DOHH2 (cell line): ENCODE results near the gene GLDN.

Experiments used
- H3F3A ChIP-seq: fragments of 200-600 bp; sonication (generic), shearing (Covaris generic); 2 replicates; pipeline ENCODE4 v1.6.0; 2016; ENCODE audit warnings: antibody characterized with exemption, mild to moderate bottlenecking; ENCODE audit not compliant: control insufficient read depth, insufficient read depth
- H3K27ac ChIP-seq: fragments of 200-600 bp; sonication (generic); 2 replicates; pipeline ENCODE4 v1.5.1; 2014; ENCODE audit warnings: low read depth, mild to moderate bottlenecking, low read length, moderate library complexity
- H3K27me3 ChIP-seq: fragments of 200-600 bp; sonication (generic); 2 replicates; pipeline ENCODE4 v1.6.1; 2014; ENCODE audit warnings: mild to moderate bottlenecking, low read length, mixed read lengths; ENCODE audit not compliant: control insufficient read depth
- H3K36me3 ChIP-seq: fragments of 200-600 bp; sonication (generic); 2 replicates; pipeline ENCODE4 v1.6.1; 2014; ENCODE audit warnings: mild to moderate bottlenecking, low read length, moderate library complexity, mixed read lengths; ENCODE audit not compliant: control insufficient read depth
- H3K4me1 ChIP-seq: fragments of 200-600 bp; sonication (generic); 2 replicates; pipeline ENCODE4 v1.6.1; 2014; ENCODE audit warnings: mild to moderate bottlenecking, low read length, mixed read lengths; ENCODE audit not compliant: control insufficient read depth
- H3K4me2 ChIP-seq: fragments of 200-600 bp; sonication (generic); 2 replicates; pipeline ENCODE4 v1.6.0; 2014; ENCODE audit warnings: mild to moderate bottlenecking, low read length, moderate library complexity
- H3K4me3 ChIP-seq: fragments of 200-600 bp; sonication (generic); 2 replicates; pipeline ENCODE4 v1.5.1; 2014; ENCODE audit warnings: mild to moderate bottlenecking, low read length, mixed read lengths
- H3K79me2 ChIP-seq: fragments of 200-600 bp; sonication (generic); 2 replicates; pipeline ENCODE4 v1.6.1; 2014; ENCODE audit warnings: mild to moderate bottlenecking, low read length, mixed read lengths; ENCODE audit not compliant: control insufficient read depth
- H3K9me2 ChIP-seq: fragments of 200-600 bp; sonication (generic); replicated peaks from 2 replicates; pipeline ENCODE4 v1.6.1; 2014; ENCODE audit warnings: mild to moderate bottlenecking, low read length, mixed read lengths; ENCODE audit not compliant: control insufficient read depth
- H3K9me3 ChIP-seq: fragments of 200-600 bp; sonication (generic); 2 replicates; pipeline ENCODE4 v1.6.1; 2014; ENCODE audit warnings: antibody characterized with exemption, low read length, mixed read lengths; ENCODE audit not compliant: control insufficient read depth, insufficient read depth
- H4K20me1 ChIP-seq: fragments of 200-600 bp; sonication (generic); 2 replicates; pipeline ENCODE4 v1.6.0; 2014; ENCODE audit warnings: low read depth, mild to moderate bottlenecking, antibody characterized with exemption, low read length, moderate library complexity; ENCODE audit not compliant: control insufficient read depth, insufficient read depth
- CTCF ChIP-seq: fragments of 200-600 bp; sonication (generic); IDR thresholded peaks from one replicate; pipeline ENCODE4 v1.5.1; 2014; ENCODE audit warnings: antibody characterized with exemption, mild to moderate bottlenecking, low read depth, low read length; ENCODE audit not compliant: poor library complexity, severe bottlenecking
- EZH2phosphoT487 ChIP-seq: fragments of 200-600 bp; sonication (generic); IDR thresholded peaks from 2 replicates; pipeline ENCODE4 v1.6.1; 2017; ENCODE audit warnings: borderline replicate concordance, mild to moderate bottlenecking, antibody characterized with exemption, low read length, moderate library complexity, mixed read lengths

GLDN gene

GRCh38 chr15:51359981-51360380 is 18.5 kb downstream of the GLDN start:
- H3K27me3 ChIP-seq: 0 out of 2 replicates have a peak, but pooled peaks cover 2% of the 10 kb centered on the region
- no peaks in the 10 kb centered on the region for H3K9me3 ChIP-seq
- H3F3A ChIP-seq: no peaks in the 10 kb centered on the region
- H3K4me2 ChIP-seq: no peak overlapping the region
- no peaks in the 10 kb centered on the region for H4K20me1 ChIP-seq
- TF ChIP-seq CTCF (no peak), EZH2phosphoT487 (no peak)
- H3K79me2 ChIP-seq: no peaks in the 10 kb centered on the region
- no peaks in the 10 kb centered on the region for H3K4me1 ChIP-seq
- no peak overlapping the region for H3K27ac ChIP-seq
- H3K4me3 ChIP-seq: no peak overlapping the region
- no peaks in the 10 kb centered on the region for H3K9me2 ChIP-seq
- H3K36me3 ChIP-seq: no peaks in the 10 kb centered on the region

GRCh38 chr15:51363383-51363782 is 21.9 kb downstream of the GLDN start:
- no peak overlapping the region for H3K4me2 ChIP-seq
- H3K4me3 ChIP-seq: no peak overlapping the region
- peaks cover 9% of the 10 kb centered on the region for H3K27me3 ChIP-seq
- H3K79me2 ChIP-seq: no peaks in the 10 kb centered on the region
- H3K27ac ChIP-seq: no peak overlapping the region
- no peaks in the 10 kb centered on the region for H3K4me1 ChIP-seq
- no peaks in the 10 kb centered on the region for H4K20me1 ChIP-seq
- TF ChIP-seq CTCF (no peak), EZH2phosphoT487 (no peak)
- H3F3A ChIP-seq: no peaks in the 10 kb centered on the region
- no peaks in the 10 kb centered on the region for H3K36me3 ChIP-seq
- no peaks in the 10 kb centered on the region for H3K9me2 ChIP-seq
- no peaks in the 10 kb centered on the region for H3K9me3 ChIP-seq

GRCh38 chr15:51365417-51365816 is 24.0 kb downstream of the GLDN start:
- no peak overlapping the region for H3K4me3 ChIP-seq
- no peaks in the 10 kb centered on the region for H3K9me2 ChIP-seq
- H3K27ac ChIP-seq: no peak overlapping the region
- H3K79me2 ChIP-seq: no peaks in the 10 kb centered on the region
- peaks cover 9% of the 10 kb centered on the region for H3K27me3 ChIP-seq
- H3K9me3 ChIP-seq: no peaks in the 10 kb centered on the region
- H3K36me3 ChIP-seq: no peaks in the 10 kb centered on the region
- no peaks in the 10 kb centered on the region for H4K20me1 ChIP-seq
- no peak overlapping the region for H3K4me2 ChIP-seq
- no peak for TF ChIP-seq CTCF
- no peak for TF ChIP-seq EZH2phosphoT487
- H3K4me1 ChIP-seq: no peaks in the 10 kb centered on the region
- H3F3A ChIP-seq: no peaks in the 10 kb centered on the region

- no peaks in the 10 kb centered on the region for H3K9me3 ChIP-seq
- H3K9me2 ChIP-seq: no peaks in the 10 kb centered on the region
- no peaks in the 10 kb centered on the region for H4K20me1 ChIP-seq
- H3K27me3 ChIP-seq: peaks cover 9% of the 10 kb centered on the region
- H3K4me1 ChIP-seq: no peaks in the 10 kb centered on the region
- H3K27ac ChIP-seq: no peak overlapping the region
- no peak overlapping the region for H3K4me2 ChIP-seq
- no peaks in the 10 kb centered on the region for H3K36me3 ChIP-seq
- TF ChIP-seq EZH2phosphoT487 (no peak), CTCF (no peak)
- H3F3A ChIP-seq: no peaks in the 10 kb centered on the region
- no peak overlapping the region for H3K4me3 ChIP-seq
- H3K79me2 ChIP-seq: no peaks in the 10 kb centered on the region
Observed at GRCh38 chr15:51366071-51366470, 24.6 kb downstream of the GLDN start.
